Subcutaneous abdominal adipose tissue (tissue), 5 donors: Measurements from ENCODE around the gene SERPIND1.
"Not testable (repeated sequence)": the region's sequence is repeated elsewhere in the genome, so short reads cannot be mapped to it uniquely, and the experiment has no call there.

Experiments used
- H3K27ac ChIP-seq: one replicate; pipeline ENCODE4 v1.7.0; 2013; ENCODE audit warnings: low read depth, mild to moderate bottlenecking, inconsistent platforms, low read length, moderate library complexity
- H3K27me3 ChIP-seq, 5 donors: one replicate each; pipeline ENCODE4 v1.7.0; 2013; ENCODE audit warnings: low read length in 5 of 5, inconsistent platforms in 1 of 5; ENCODE audit not compliant: control insufficient read depth in 5 of 5, insufficient read depth in 4 of 5
- H3K36me3 ChIP-seq, 5 donors: one replicate each; pipeline ENCODE4 v1.7.0; 2013; ENCODE audit warnings: low read length in 5 of 5; ENCODE audit not compliant: control insufficient read depth in 5 of 5, insufficient read depth in 5 of 5
- H3K4me1 ChIP-seq, 5 donors: one replicate each; pipeline ENCODE4 v1.7.0; 2013; ENCODE audit warnings: low read length in 5 of 5, mild to moderate bottlenecking in 3 of 5, moderate library complexity in 1 of 5; ENCODE audit not compliant: control insufficient read depth in 5 of 5, insufficient read depth in 5 of 5
- H3K4me3 ChIP-seq, 5 donors: one replicate each; pipeline ENCODE4 v1.7.0; 2013; ENCODE audit warnings: low read length in 5 of 5, low read depth in 1 of 5
- H3K9ac ChIP-seq, 5 donors: one replicate each; pipeline ENCODE4 v1.7.0; 2013; ENCODE audit warnings: low read length in 5 of 5, mild to moderate bottlenecking in 4 of 5, moderate library complexity in 3 of 5
- H3K9me3 ChIP-seq, 5 donors: one replicate each; pipeline ENCODE4 v1.7.0; 2013; ENCODE audit warnings: low read length in 5 of 5; ENCODE audit not compliant: control insufficient read depth in 5 of 5
- donor health status: healthy.
- donor health status: healthy.
- donor health status: healthy.
- donor health status: healthy.
- donor health status: healthy.

The SERPIND1 gene

GRCh38 chr22:20736891-20737290 is 37.0 kb upstream of the SERPIND1 start:
- H3K4me1 ChIP-seq, H3K4me3 ChIP-seq, H3K9me3 ChIP-seq, H3K27me3 ChIP-seq, H3K9ac ChIP-seq, H3K27ac ChIP-seq: not testable (repeated sequence)
- H3K36me3 ChIP-seq, result peaks cover 10 to 40% (median 30%) of the 10 kb centered on the region in 5 donors

GRCh38 chr22:20738394-20739089 is 35.4 kb upstream of the SERPIND1 start:
- Histone ChIP-seq H3K36me3 (peaks cover 10 to 46% (median 33%) of the 10 kb centered on the region in 5 donors), H3K9ac (no peak overlapping the region), H3K27ac (no peak overlapping the region)

GRCh38 chr22:20740222-20740951 is 33.5 kb upstream of the SERPIND1 start:
- Histone ChIP-seq H3K9me3 (peaks cover 0 to 6% (median 2%) of the 10 kb centered on the region in 5 donors), H3K4me3 (no peak overlapping the region), H3K4me1 (peaks cover 0 to 9% (median 5%) of the 10 kb centered on the region in 5 donors), H3K27ac (no peak overlapping the region), H3K36me3 (peaks cover 13 to 64% (median 48%) of the 10 kb centered on the region in 5 donors), H3K27me3 (no peaks in the 10 kb centered on the region), H3K9ac (no peak overlapping the region)

More at GRCh38 chr22:20738394-20739089, 35.4 kb upstream of the SERPIND1 start:
- Histone ChIP-seq H3K27me3 (no peaks in the 10 kb centered on the region), H3K9me3 (peaks cover 0 to 6% (median 2%) of the 10 kb centered on the region in 5 donors), H3K4me3 (no peak overlapping the region), H3K4me1 (peaks cover 0 to 9% (median 5%) of the 10 kb centered on the region in 5 donors)

GRCh38 chr22:20741008-20741633 is 32.8 kb upstream of the SERPIND1 start:
- peaks cover 13 to 68% (median 50%) of the 10 kb centered on the region in 5 donors for H3K36me3 ChIP-seq
- peaks cover 0 to 5% (median 5%) of the 10 kb centered on the region in 5 donors for H3K4me1 ChIP-seq
- H3K27ac ChIP-seq, result no peak overlapping the region
- peaks cover 0 to 6% (median 2%) of the 10 kb centered on the region in 5 donors for H3K9me3 ChIP-seq
- H3K27me3 ChIP-seq, result no peaks in the 10 kb centered on the region
- no peak overlapping the region for H3K4me3 ChIP-seq
- no peak overlapping the region for H3K9ac ChIP-seq

GRCh38 chr22:20741634-20742581 is 32.0 kb upstream of the SERPIND1 start:
- Histone ChIP-seq H3K27me3 (no peaks in the 10 kb centered on the region), H3K9me3 (peaks cover 0 to 6% (median 2%) of the 10 kb centered on the region in 5 donors), H3K9ac (no peak overlapping the region), H3K27ac (no peak overlapping the region), H3K4me3 (no peak overlapping the region), H3K36me3 (peaks cover 13 to 68% (median 55%) of the 10 kb centered on the region in 5 donors), H3K4me1 (peaks cover 0 to 5% (median 5%) of the 10 kb centered on the region in 5 donors)

- H3K9me3 ChIP-seq, result peaks cover 0 to 6% (median 2%) of the 10 kb centered on the region in 5 donors
- no peak overlapping the region for H3K9ac ChIP-seq
- H3K4me1 ChIP-seq, result peaks cover 0 to 5% (median 5%) of the 10 kb centered on the region in 5 donors
- no peak overlapping the region for H3K27ac ChIP-seq
- H3K36me3 ChIP-seq, result peaks cover 13 to 75% (median 63%) of the 10 kb centered on the region in 5 donors
- H3K4me3 ChIP-seq, result no peak overlapping the region
- H3K27me3 ChIP-seq, result no peaks in the 10 kb centered on the region
These were observed 31.1 kb upstream of the SERPIND1 start for GRCh38 chr22:20742764-20743163.

- H3K36me3 ChIP-seq, result peaks cover 13 to 83% (median 71%) of the 10 kb centered on the region in 5 donors
- H3K27ac ChIP-seq, result no peak overlapping the region
- no peak overlapping the region for H3K9ac ChIP-seq
- no peak overlapping the region for H3K4me3 ChIP-seq
- H3K4me1 ChIP-seq, result peaks cover 0 to 4% (median 0%) of the 10 kb centered on the region in 5 donors
- peaks cover 0 to 6% (median 2%) of the 10 kb centered on the region in 5 donors for H3K9me3 ChIP-seq
- H3K27me3 ChIP-seq, result no peaks in the 10 kb centered on the region
These were observed 29.5 kb upstream of the SERPIND1 start for GRCh38 chr22:20744456-20744855.

GRCh38 chr22:20745119-20745518 is 28.8 kb upstream of the SERPIND1 start:
- Histone ChIP-seq H3K27ac (no peak overlapping the region), H3K36me3 (peaks cover 12 to 89% (median 78%) of the 10 kb centered on the region in 5 donors), H3K9me3 (peaks cover 0 to 6% (median 2%) of the 10 kb centered on the region in 5 donors), H3K9ac (no peak overlapping the region), H3K27me3 (no peaks in the 10 kb centered on the region), H3K4me3 (no peak overlapping the region), H3K4me1 (peaks cover 0 to 8% (median 0%) of the 10 kb centered on the region in 5 donors)
